Transverse colon (tissue), 4 donors: ENCODE results near the gene EDC4. TPM values are rescaled to one million over a fixed set of nuclear protein-coding genes. Genes with fewer than 3 reads are reported as not detected.
A peak's percentile ranks its signal among the peaks of the same experiment; 100 is the strongest.
"Not testable (repeated sequence)": the region's sequence is repeated elsewhere in the genome, so short reads cannot be mapped to it uniquely, and the experiment has no call there.

ENCODE experiments used
- DNase-seq: peaks from one replicate; pipeline ENCODE4 v3.0.0-alpha.2; 2019
- H3K27ac ChIP-seq, 4 donors: fragments of 200-600 bp; sonication (generic); 2 replicates each; pipeline ENCODE4 v1.5.1; 2016 to 2018; ENCODE audit warnings: inconsistent platforms in 4 of 4
- H3K27me3 ChIP-seq: fragments of 200-600 bp; sonication (generic); 2 replicates; pipeline ENCODE4 v1.5.1; 2017; ENCODE audit warnings: inconsistent platforms
- H3K36me3 ChIP-seq, 4 donors: fragments of 200-600 bp; sonication (generic); 2 replicates each; pipeline ENCODE4 v1.5.1; 2017 to 2019; ENCODE audit warnings: inconsistent platforms in 4 of 4
- H3K4me1 ChIP-seq, 4 donors: fragments of 200-600 bp; sonication (generic); 2 replicates each; pipeline ENCODE4 v1.5.1; 2017 to 2020; ENCODE audit warnings: inconsistent platforms in 4 of 4
- H3K4me3 ChIP-seq, 4 donors: fragments of 200-600 bp; sonication (generic); 1 replicate in 1 of 4; 2 replicates in 3 of 4; pipeline versions ENCODE4 v1.5.1 to v1.6.1; 2017 to 2019; ENCODE audit warnings: inconsistent platforms in 4 of 4
- H3K9me3 ChIP-seq, 2 donors: fragments of 200-600 bp; sonication (generic); 2 replicates each; pipeline ENCODE4 v1.5.1; 2017 to 2019; ENCODE audit warnings: inconsistent platforms in 2 of 2
- CTCF ChIP-seq, 5 experiments: fragments of 200-600 bp in 3 of 5; fragments of 450-650 bp in 2 of 5; sonication (generic) in 3 of 5; IDR thresholded peaks; 1 replicate in 2 of 5; 2 replicates in 3 of 5; pipeline ENCODE4 v1.5.1; 2016 to 2017; ENCODE audit warnings: antibody characterized with exemption in 5 of 5, inconsistent platforms in 3 of 5, mild to moderate bottlenecking in 2 of 5, moderate library complexity in 1 of 5
- EP300 ChIP-seq: sonication (generic); formaldehyde crosslinking; IDR thresholded peaks from one replicate; pipeline ENCODE4 v1.6.1; 2017; ENCODE audit warnings: antibody characterized with exemption, low read depth
- POLR2A ChIP-seq: fragments of 450-650 bp; IDR thresholded peaks from one replicate; pipeline ENCODE4 v1.6.1; 2016; ENCODE audit warnings: antibody characterized with exemption, mild to moderate bottlenecking, moderate library complexity
- POLR2AphosphoS5 ChIP-seq, 3 donors: sonication (generic); formaldehyde crosslinking; IDR thresholded peaks; one replicate each; pipeline ENCODE4 v1.6.1; 2016; ENCODE audit warnings: antibody characterized with exemption in 3 of 3
- WGBS, 2 donors: methylation state at CpG; one replicate each; pipeline ENCODE4 v1.1.5; 2018; ENCODE audit warnings: low coverage in 1 of 2; 5-methylcytosine and 5-hydroxymethylcytosine counted together
- in situ Hi-C, 4 donors: fragments of 200-750 bp; cut with MboI; loops; one replicate each; pipeline versions ENCODE4 v1.15.0 to v1.15.1; 2017; ENCODE audit warnings: low sequenced_read_pairs in 3 of 4, low pct_ligation_motif_present in 1 of 4, low pct_unique_long_range_greater_than_20kb in 1 of 4
- intact Hi-C: fragments of 100-400 bp; cut with DNase I; formaldehyde crosslinking; loops from one replicate; pipeline ENCODE4 v1.15.1; 2023; ENCODE audit warnings: low total_unique reads
- total RNA-seq, 4 donors: library from RNA; depleted of rRNA; stranded (reverse); fragments of >200 nt; gene quantifications; one replicate each; pipeline ENCODE4 v1.1.0, GENCODE V29; 2016

The EDC4 gene
- total RNA-seq, 4 donors from 2014 or later, result 76.4 to 162 (median 105) TPM

- in situ Hi-C loops (no loop called here), intact Hi-C loops (no loop called here)
- DNase-seq, result no peak
- Histone ChIP-seq H3K4me1 (peaks cover 0 to 18% (median 9%) of the 10 kb centered on the region in 4 donors), H3K4me3 (peak overlapping the region; percentile 71 to 97 (median 84)), H3K27me3 (no peaks in the 10 kb centered on the region), H3K9me3 (no peaks in the 10 kb centered on the region), H3K27ac (peak overlapping the region; percentile 71 to 86 (median 84)), H3K36me3 (peaks cover 0 to 10% (median 0%) of the 10 kb centered on the region in 4 donors)
- 0% methylated on average over 3 of the region's 3 CpGs; no CpG with 5 or more reads in 1 of the 2 donors for WGBS, 2 donors
- TF ChIP-seq POLR2AphosphoS5 (IDR thresholded peaks at IDR 0.05), result no peak
- TF ChIP-seq POLR2A, result no peak
Observed at GRCh38 chr16:67833030-67833414, 39.8 kb upstream of the EDC4 start.

DNA sequence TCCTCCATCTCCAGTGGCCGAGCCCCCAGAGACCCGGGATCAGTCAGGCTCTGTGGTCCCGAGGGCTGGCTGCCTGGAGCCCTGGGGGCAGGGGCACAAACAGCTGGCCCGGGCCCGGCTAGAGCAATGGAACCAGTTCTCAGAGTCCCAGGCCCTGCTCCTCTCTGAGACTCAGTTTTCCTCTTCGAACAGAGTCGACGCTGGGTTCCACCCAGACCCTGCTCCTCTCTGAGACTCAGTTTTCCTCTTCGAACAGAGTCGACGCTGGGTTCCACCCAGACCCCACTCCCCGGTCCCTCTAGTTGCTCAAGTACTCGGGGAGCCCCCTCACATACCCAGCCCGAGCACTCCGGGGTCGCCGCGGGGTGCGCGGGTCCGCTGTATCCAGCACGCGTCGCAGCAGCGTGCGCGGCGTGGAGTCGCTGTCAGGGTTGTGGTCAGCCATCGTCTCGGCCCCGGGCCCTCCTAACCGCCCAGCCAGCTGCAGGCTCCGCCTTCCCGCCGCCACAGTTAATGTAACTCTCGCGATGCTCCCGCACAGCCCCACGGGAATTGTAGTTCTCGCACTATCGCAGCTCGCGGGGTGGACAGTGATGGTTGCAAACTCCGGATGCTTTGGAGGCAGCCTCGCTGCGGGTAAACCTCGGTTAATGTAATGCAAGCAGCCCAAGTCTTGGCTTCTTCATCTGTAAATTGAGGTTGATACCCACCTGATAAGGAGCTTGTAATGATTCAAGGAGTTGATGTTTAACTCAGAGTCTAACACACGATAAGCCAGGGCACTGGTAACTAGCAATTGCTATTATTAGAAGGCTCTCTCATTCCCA, 39.2 kb upstream of the EDC4 start:
- intact Hi-C loops, result no loop called here
- peaks cover 0 to 10% (median 0%) of the 10 kb centered on the region in 4 donors for H3K36me3 ChIP-seq

DNA sequence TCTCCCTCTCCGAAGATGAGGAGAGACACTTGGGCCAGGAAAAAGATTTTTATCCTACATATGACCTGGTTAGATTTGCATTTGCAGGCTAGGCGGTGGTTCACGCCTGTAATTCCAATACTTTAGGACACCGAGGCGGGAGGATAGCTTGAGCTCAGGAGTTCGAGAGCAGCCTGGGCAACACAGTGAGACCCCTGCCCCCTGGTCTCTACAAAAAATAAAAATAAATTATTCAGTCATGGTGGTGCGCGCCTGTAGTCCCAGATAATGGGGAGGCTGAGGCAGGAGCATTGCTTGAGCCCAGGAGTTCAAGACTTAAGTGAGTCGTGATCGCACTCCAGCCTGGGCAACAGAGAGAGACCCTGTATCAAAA, 38.6 kb upstream of the EDC4 start:
- peaks cover 0 to 10% (median 0%) of the 10 kb centered on the region in 4 donors for H3K36me3 ChIP-seq
- in situ Hi-C loops (no loop called here), intact Hi-C loops (no loop called here)
- no peaks in the 10 kb centered on the region for H3K9me3 ChIP-seq
- 61 to 82% methylated on average over 3 to 10 of the region's 10 CpGs for WGBS, 2 donors
- TF ChIP-seq POLR2AphosphoS5 (IDR thresholded peaks at IDR 0.05) (no peak), CTCF (IDR thresholded peaks at IDR 0.05) (no peak), POLR2A (no peak), EP300 (no peak)
- peaks cover 0 to 18% (median 9%) of the 10 kb centered on the region in 4 donors for H3K4me1 ChIP-seq
- no peak for DNase-seq
- H3K27ac ChIP-seq, result peak overlapping the region; percentile 71 to 86 (median 84)
- H3K4me3 ChIP-seq, result peak overlapping the region in 3 of 4 donors; percentile 71 to 97 (median 78)
- no peaks in the 10 kb centered on the region for H3K27me3 ChIP-seq

More for the DNA sequence above, 39.2 kb upstream of the EDC4 start:
- WGBS, 2 donors, result 0% methylated on average over 39 of the region's 49 CpGs; no CpG with 5 or more reads in 1 of the 2 donors
- H3K27me3 ChIP-seq, result no peaks in the 10 kb centered on the region
- peak overlapping the region; percentile 71 to 86 (median 84) for H3K27ac ChIP-seq
- H3K9me3 ChIP-seq, result no peaks in the 10 kb centered on the region
- in situ Hi-C loops, result no loop called here
- TF ChIP-seq CTCF (IDR thresholded peaks at IDR 0.05) (no peak), EP300 (no peak), POLR2AphosphoS5 (IDR thresholded peaks at IDR 0.05) (peak; percentile 74 to 85 (median 80)), POLR2A (peak; percentile 70)
- peaks cover 0 to 18% (median 9%) of the 10 kb centered on the region in 4 donors for H3K4me1 ChIP-seq
- peak overlapping the region; percentile 71 to 97 (median 84) for H3K4me3 ChIP-seq
- DNase-seq, result peak; percentile 96

- in situ Hi-C loops, result not testable (repeated sequence)
Observed at GRCh38 chr16:67837190-67837589, 35.7 kb upstream of the EDC4 start.

DNA sequence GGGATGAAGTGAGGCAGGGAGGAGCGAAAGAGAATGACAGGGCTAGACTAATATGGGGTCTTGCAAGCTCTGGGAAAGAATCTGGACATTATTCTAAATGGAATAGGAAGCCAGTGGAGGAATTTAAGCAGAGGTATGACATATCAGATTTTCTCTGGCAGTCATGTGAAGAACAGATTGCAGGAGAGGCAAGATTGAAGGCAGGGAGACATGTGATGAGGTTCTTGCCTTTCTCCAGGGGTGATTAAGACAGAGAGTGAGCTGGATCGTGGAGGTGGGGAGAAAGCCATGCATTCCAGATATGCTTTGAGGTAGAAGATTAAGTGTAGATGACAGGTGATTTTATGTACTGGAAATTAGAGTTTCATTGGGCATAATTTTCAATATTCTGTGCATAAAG, 35.0 kb upstream of the EDC4 start:
- in situ Hi-C loops, result no loop called here
- Histone ChIP-seq H3K27ac (no peak overlapping the region), H3K27me3 (no peaks in the 10 kb centered on the region), H3K36me3 (no peaks in the 10 kb centered on the region), H3K4me1 (peaks cover 3 to 17% (median 8%) of the 10 kb centered on the region in 4 donors), H3K9me3 (no peaks in the 10 kb centered on the region), H3K4me3 (no peak overlapping the region)
- intact Hi-C loops, result no loop called here
- 86 to 88% methylated on average over 2 of the region's 2 CpGs for WGBS, 2 donors
- DNase-seq, result no peak
- no peak for TF ChIP-seq POLR2AphosphoS5 (IDR thresholded peaks at IDR 0.05)
- no peak for TF ChIP-seq POLR2A
- no peak for TF ChIP-seq CTCF (IDR thresholded peaks at IDR 0.05)
- TF ChIP-seq EP300, result no peak

More at GRCh38 chr16:67837190-67837589, 35.7 kb upstream of the EDC4 start:
- intact Hi-C loops, H3K27ac ChIP-seq, H3K36me3 ChIP-seq, H3K9me3 ChIP-seq, H3K4me3 ChIP-seq, H3K27me3 ChIP-seq, DNase-seq: not testable (repeated sequence)
- H3K4me1 ChIP-seq, result peaks cover 3 to 23% (median 13%) of the 10 kb centered on the region in 4 donors
- 72 to 77% methylated on average over 6 to 10 of the region's 10 CpGs for WGBS, 2 donors
